Kidney (tissue), 14 donors: Measurements from ENCODE around the gene POU2F3. TPM values are rescaled to one million over a fixed set of nuclear protein-coding genes. Genes with fewer than 3 reads are reported as not detected.

Source experiments
- DNase-seq, 5 donors: peaks; one replicate each; pipeline ENCODE4 v3.0.0-alpha.2; 2013 to 2020
- FAIRE-seq: peaks from 2 replicates; lab custom pipeline; 2012; peaks lifted over from hg19 to GRCh38; lab: Jason Lieb, UNC
- H3K27ac ChIP-seq, 2 donors: one replicate each; pipeline ENCODE4 v1.7.0; 2013; ENCODE audit warnings: low read depth in 2 of 2, low read length in 2 of 2, inconsistent platforms in 1 of 2
- H3K27me3 ChIP-seq: one replicate; pipeline ENCODE4 v1.7.1; 2013; ENCODE audit warnings: low read length, inconsistent platforms; ENCODE audit not compliant: control insufficient read depth, insufficient read depth
- H3K36me3 ChIP-seq, 3 donors: one replicate each; pipeline versions ENCODE4 v1.7.0 to v1.7.1; 2013; ENCODE audit warnings: low read length in 3 of 3, control low read depth in 1 of 3, inconsistent platforms in 1 of 3; ENCODE audit not compliant: insufficient read depth in 3 of 3, control insufficient read depth in 2 of 3
- H3K4me1 ChIP-seq, 3 donors: one replicate each; pipeline versions ENCODE4 v1.7.0 to v1.7.1; 2013; ENCODE audit warnings: low read length in 3 of 3, inconsistent platforms in 1 of 3, low read depth in 1 of 3; ENCODE audit not compliant: control insufficient read depth in 2 of 3, insufficient read depth in 2 of 3
- H3K4me3 ChIP-seq, 3 donors: one replicate each; pipeline versions ENCODE4 v1.7.0 to v1.8.1; 2013; ENCODE audit warnings: low read length in 3 of 3, control low read depth in 1 of 3, inconsistent platforms in 1 of 3
- H3K9ac ChIP-seq, 3 donors: one replicate each; pipeline versions ENCODE4 v1.7.0 to v1.7.1; 2013; ENCODE audit warnings: low read length in 3 of 3, control low read depth in 1 of 3, inconsistent platforms in 1 of 3
- H3K9me3 ChIP-seq, 3 donors: one replicate each; pipeline versions ENCODE4 v1.7.0 to v1.7.1; 2013; ENCODE audit warnings: low read length in 3 of 3, control low read depth in 1 of 3, inconsistent platforms in 1 of 3; ENCODE audit not compliant: control insufficient read depth in 2 of 3, insufficient read depth in 1 of 3
- intact Hi-C: fragments of 100-400 bp; cut with DNase I; formaldehyde crosslinking; loops from one replicate; pipeline ENCODE4 v1.11.1; 2022
- polyA plus RNA-seq: library from polyadenylated mRNA; stranded (reverse); fragments of 350-450 nt; fragmentation: Illumina TruSeq; extraction: RNeasy Lipid Tissue Mini Kit (QIAGEN cat#74804); gene quantifications from one replicate; pipeline ENCODE4 v1.2.3, GENCODE V29; 2014; ENCODE audit warnings: low read depth, low replicate concordance; ENCODE audit not compliant: insufficient read depth
- total RNA-seq: library from RNA; stranded (reverse); fragmentation: NEBNext Ultra II Directional; extraction: Animal tissue kit (Norgen Biotek cat#: 25700); gene quantifications from one replicate; pipeline ENCODE4 v1.2.1, GENCODE V29; 2021
- TF ChIP-seq, protein P1 (sequence below): IDR thresholded peaks from 3 replicates; pipeline ENCODE4 v1.5.1; 2012; ENCODE audit warnings: mild to moderate bottlenecking, moderate library complexity, borderline replicate concordance; ENCODE audit not compliant: insufficient read depth; ENCODE audit errors: extremely low read depth
- donor health status: control.
- donor health status: control.
- donor health status: control.
- donor health status: control.
- donor health status: control.
- donor health status: DM: yes; HTN: yes; CAD: no.
- donor health status: Normal renal cell carcinoma (clear cell type).

Gene POU2F3
- total and polyA plus RNA-seq, 2 donors from 2014 or later, result 0.85 to 1.2 TPM

DNA sequence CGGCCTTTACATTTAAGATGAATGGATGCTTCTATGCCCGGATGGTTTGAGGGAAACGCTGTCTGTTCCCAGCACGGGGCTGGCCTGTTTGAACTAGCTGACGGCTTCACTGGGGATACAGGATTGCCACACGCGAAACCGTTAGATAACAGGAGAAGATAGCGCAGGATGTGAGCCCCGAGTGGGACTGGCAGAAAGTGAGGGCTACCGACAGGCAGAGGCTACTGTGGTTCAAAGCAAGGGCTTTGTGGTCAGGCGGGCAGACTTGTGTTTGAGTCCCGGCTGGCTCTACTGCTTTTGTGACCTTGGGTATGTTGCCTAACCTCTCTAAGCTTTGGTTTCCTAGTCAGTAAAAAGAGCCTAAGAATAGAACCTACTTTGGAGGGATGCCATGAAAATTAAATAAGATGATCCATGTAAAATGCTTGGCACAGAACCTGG is 31.9 kb upstream of the POU2F3 start:
- no peaks in the 10 kb centered on the region for H3K36me3 ChIP-seq
- H3K9me3 ChIP-seq, result no peaks in the 10 kb centered on the region
- no peak overlapping the region for H3K27ac ChIP-seq
- peaks cover 0 to 23% (median 11%) of the 10 kb centered on the region in 3 donors for H3K4me1 ChIP-seq
- H3K27me3 ChIP-seq, result no peaks in the 10 kb centered on the region
- DNase-seq (no peak), FAIRE-seq (no peak)
- peak overlapping the region in 1 of 3 donors; percentile 34 for H3K9ac ChIP-seq
- TF ChIP-seq, protein P1, sequence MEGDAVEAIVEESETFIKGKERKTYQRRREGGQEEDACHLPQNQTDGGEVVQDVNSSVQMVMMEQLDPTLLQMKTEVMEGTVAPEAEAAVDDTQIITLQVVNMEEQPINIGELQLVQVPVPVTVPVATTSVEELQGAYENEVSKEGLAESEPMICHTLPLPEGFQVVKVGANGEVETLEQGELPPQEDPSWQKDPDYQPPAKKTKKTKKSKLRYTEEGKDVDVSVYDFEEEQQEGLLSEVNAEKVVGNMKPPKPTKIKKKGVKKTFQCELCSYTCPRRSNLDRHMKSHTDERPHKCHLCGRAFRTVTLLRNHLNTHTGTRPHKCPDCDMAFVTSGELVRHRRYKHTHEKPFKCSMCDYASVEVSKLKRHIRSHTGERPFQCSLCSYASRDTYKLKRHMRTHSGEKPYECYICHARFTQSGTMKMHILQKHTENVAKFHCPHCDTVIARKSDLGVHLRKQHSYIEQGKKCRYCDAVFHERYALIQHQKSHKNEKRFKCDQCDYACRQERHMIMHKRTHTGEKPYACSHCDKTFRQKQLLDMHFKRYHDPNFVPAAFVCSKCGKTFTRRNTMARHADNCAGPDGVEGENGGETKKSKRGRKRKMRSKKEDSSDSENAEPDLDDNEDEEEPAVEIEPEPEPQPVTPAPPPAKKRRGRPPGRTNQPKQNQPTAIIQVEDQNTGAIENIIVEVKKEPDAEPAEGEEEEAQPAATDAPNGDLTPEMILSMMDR, result no peak
- H3K4me3 ChIP-seq, result no peak overlapping the region
- intact Hi-C loops, result no loop called here

DNA sequence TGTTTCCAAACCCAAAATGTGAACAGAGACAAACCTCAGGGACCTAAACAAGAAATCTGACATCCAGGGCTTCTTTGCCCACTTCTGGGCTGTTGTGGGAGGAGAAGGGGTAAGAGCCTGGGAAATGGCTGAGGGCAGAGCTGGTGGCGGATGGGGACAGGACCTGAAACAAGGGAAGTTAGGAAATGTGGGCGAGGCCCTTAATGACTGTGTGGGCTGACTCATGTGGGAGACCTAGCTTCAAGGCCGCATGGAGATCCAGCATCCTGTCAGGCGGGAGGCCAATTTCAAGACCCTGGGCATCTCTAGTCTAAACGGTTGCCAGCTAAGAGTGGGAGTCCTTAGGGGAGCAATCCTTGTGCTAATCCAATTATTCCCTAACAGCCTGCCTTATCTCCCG is 31.2 kb upstream of the POU2F3 start:
- TF ChIP-seq, protein P1, result no peak
- H3K4me3 ChIP-seq, result no peak overlapping the region
- peak overlapping the region in 1 of 2 donors; percentile 43 for H3K27ac ChIP-seq
- no peaks in the 10 kb centered on the region for H3K27me3 ChIP-seq
- intact Hi-C loops, result no loop called here
- FAIRE-seq (no peak), DNase-seq (no peak)
- H3K9me3 ChIP-seq, result no peaks in the 10 kb centered on the region
- no peaks in the 10 kb centered on the region for H3K36me3 ChIP-seq
- H3K9ac ChIP-seq, result no peak overlapping the region
- H3K4me1 ChIP-seq, result peaks cover 0 to 28% (median 15%) of the 10 kb centered on the region in 3 donors

DNA sequence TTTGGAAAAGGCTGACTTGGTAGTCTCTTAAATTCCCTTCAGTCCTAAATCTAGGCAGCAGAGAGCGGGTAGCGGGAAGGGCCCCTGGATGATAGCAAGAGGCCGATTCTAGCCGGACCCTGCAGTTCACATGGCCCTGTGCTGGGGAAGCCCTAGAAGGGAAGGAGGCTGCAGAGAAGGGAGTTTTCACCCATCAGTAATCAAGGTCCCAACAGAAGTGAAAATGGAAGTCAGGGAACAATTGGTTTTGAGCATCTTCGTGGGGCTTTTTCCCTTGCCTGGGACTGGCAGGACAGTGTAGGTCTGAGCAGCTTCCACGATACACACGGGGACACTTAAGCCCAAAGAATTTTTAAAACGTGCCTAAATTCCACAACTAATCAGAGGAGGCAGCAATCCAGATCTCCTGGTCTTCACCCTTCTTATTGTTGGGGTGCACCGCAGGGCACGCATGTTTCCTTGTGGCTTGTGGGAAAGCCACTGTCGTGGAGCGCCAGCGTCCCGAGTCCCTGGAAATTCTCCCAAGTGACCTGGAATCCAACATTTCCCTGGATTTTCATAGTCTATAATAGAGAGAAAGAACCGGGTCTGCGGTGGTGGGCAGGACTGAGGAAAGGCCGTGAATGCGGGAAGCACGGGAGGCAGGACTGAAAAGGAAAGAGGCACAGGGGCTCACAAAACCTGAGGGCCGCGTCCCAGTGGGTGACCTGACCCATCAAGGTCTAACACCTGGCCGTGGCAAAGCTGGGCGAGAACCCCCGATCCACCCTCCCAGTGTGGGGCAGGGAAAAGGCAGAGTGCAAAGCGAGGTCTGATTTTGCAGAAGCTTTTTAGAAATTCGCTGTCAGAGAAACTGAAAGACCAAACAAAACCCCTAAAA is 30.0 kb upstream of the POU2F3 start:
- peaks cover 0 to 31% (median 24%) of the 10 kb centered on the region in 3 donors for H3K4me1 ChIP-seq
- no peaks in the 10 kb centered on the region for H3K36me3 ChIP-seq
- H3K4me3 ChIP-seq, result peak overlapping the region; percentile 62 to 78 (median 75)
- intact Hi-C loops, result no loop called here
- FAIRE-seq (no peak), DNase-seq (no peak)
- H3K9me3 ChIP-seq, result no peaks in the 10 kb centered on the region
- H3K27me3 ChIP-seq, result no peaks in the 10 kb centered on the region
- peak overlapping the region in 1 of 2 donors; percentile 51 for H3K27ac ChIP-seq
- TF ChIP-seq, protein P1, result no peak
- H3K9ac ChIP-seq, result peak overlapping the region; percentile 15 to 76 (median 74)
